ENCODE results near the gene DYNC1I1. TPM values are rescaled to one million over a fixed set of nuclear protein-coding genes. Genes with fewer than 3 reads are reported as not detected.

DYNC1I1 gene
- polyA plus RNA-seq, 1 of the 3 experiments (the other 2 are of a cell fraction), result 0.05 TPM

DNA sequence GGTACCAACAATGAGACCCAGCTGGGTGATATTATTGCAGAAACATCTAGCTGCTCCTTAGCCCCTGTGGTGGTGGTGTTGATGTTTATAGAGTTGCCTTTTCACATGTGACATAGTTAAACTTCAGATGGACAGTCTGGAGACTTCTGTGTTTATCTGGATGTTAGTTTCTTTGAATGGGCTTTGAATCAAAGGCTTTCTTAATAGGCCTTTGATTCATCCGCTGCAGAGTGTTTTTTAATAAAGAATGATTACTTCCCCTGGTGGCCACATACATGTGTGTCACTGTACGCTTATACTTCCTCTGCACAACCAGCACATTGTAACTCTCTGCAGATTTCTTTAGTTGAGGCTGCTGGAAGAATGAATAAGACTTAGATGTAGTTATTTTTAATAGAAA is 221.0 kb downstream of the DYNC1I1 start:
- Histone ChIP-seq H3K4me1 (ENCODE audit: control insufficient read depth in 1 of 2, insufficient read depth in 2 of 2, low read depth in 1 of 2, low read length in 1 of 2) (no peaks in the 10 kb centered on the region), H3K27me3 (ENCODE audit: insufficient read depth) (no peaks in the 10 kb centered on the region), H3K9me3 (no peaks in the 10 kb centered on the region), H2AFZ (ENCODE audit: low read depth) (no peak overlapping the region), H3F3A (replicated peaks; ENCODE audit: insufficient read depth) (no peaks in the 10 kb centered on the region), H3K4me2 (no peak overlapping the region), H3K9ac (no peak overlapping the region), H3K27ac (ENCODE audit: low read depth in 2 of 2, low read length in 1 of 2) (no peak overlapping the region), H3K4me3 (ENCODE audit: low read depth in 2 of 2, low read length in 1 of 2) (no peak overlapping the region), H3K9me2 (no peaks in the 10 kb centered on the region), H3K79me2 (ENCODE audit: insufficient read depth) (no peaks in the 10 kb centered on the region), H3K36me3 (replicated peaks in 1 of 2; ENCODE audit: control insufficient read depth in 1 of 2, insufficient read depth in 2 of 2, low read length in 1 of 2) (no peaks in the 10 kb centered on the region), H4K20me1 (ENCODE audit: insufficient read depth) (no peaks in the 10 kb centered on the region)
- WGBS (ENCODE audit: low lambda C conversion rate), result 56% methylated on average over 2 of the region's 2 CpGs
- DNase-seq, result no peak
- ChIA-PET POLR2A (no interaction called here), CTCF (interaction anchor here (0.6 to 1.5 kb wide), 2 partner anchors 10 to 333 kb away, joined by 3 read pairs; no protein-coding TSS in a partner anchor)
- TF ChIP-seq, protein P1, sequence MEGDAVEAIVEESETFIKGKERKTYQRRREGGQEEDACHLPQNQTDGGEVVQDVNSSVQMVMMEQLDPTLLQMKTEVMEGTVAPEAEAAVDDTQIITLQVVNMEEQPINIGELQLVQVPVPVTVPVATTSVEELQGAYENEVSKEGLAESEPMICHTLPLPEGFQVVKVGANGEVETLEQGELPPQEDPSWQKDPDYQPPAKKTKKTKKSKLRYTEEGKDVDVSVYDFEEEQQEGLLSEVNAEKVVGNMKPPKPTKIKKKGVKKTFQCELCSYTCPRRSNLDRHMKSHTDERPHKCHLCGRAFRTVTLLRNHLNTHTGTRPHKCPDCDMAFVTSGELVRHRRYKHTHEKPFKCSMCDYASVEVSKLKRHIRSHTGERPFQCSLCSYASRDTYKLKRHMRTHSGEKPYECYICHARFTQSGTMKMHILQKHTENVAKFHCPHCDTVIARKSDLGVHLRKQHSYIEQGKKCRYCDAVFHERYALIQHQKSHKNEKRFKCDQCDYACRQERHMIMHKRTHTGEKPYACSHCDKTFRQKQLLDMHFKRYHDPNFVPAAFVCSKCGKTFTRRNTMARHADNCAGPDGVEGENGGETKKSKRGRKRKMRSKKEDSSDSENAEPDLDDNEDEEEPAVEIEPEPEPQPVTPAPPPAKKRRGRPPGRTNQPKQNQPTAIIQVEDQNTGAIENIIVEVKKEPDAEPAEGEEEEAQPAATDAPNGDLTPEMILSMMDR (IDR thresholded peaks at IDR 0.05), result peak; percentile 29; the same call in 1 of the 2 replicates
- no peak for TF ChIP-seq POLR2AphosphoS5 (IDR thresholded peaks at IDR 0.05; ENCODE audit: low read depth, low read length)

DNA sequence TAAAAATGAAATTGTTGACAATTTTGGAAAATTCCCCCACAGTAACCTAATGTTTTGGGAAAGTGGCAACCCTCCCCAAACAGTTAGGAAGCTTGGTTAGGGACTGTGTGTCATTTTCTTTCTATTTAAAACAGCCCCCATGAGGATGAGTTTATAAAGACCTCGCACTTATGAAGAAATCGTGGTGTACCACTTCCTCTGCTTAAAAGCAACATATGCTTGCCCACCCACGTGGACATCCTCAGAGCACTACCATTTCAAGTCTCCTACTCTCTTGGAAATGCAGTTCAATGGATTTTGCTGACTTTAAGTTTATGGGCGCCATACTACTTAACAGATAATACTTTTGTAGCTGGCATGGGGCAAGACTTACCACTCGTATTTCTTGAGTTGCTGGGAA is 223.8 kb downstream of the DYNC1I1 start:
- H3K27me3 ChIP-seq (ENCODE audit: insufficient read depth), result no peaks in the 10 kb centered on the region
- 44% methylated on average over 5 of the region's 5 CpGs for WGBS (ENCODE audit: low lambda C conversion rate)
- H3K4me1 ChIP-seq (ENCODE audit: control insufficient read depth in 1 of 2, insufficient read depth in 2 of 2, low read depth in 1 of 2, low read length in 1 of 2), result no peaks in the 10 kb centered on the region
- H3K27ac ChIP-seq (ENCODE audit: low read depth in 2 of 2, low read length in 1 of 2), result no peak overlapping the region
- ChIA-PET CTCF (interaction anchor here (1.4 to 2.0 kb wide), 3 partner anchors 9 to 80 kb away, joined by 3 to 8 read pairs (median 6); no protein-coding TSS in a partner anchor), POLR2A (no interaction called here)
- DNase-seq, result no peak
- H3K9ac ChIP-seq, result no peak overlapping the region
- no peaks in the 10 kb centered on the region for H3K9me3 ChIP-seq
- no peak overlapping the region for H3K4me3 ChIP-seq (ENCODE audit: low read depth in 2 of 2, low read length in 1 of 2)
- TF ChIP-seq NRF1 (IDR thresholded peaks at IDR 0.05; ENCODE audit: low read depth, low read length) (no peak), RAD21 (IDR thresholded peaks at IDR 0.05; ENCODE audit: low read length) (no peak), TEAD4 (IDR thresholded peaks at IDR 0.05; ENCODE audit: borderline replicate concordance, insufficient read depth) (no peak), EZH2phosphoT487 (IDR thresholded peaks at IDR 0.05; ENCODE audit: borderline replicate concordance, low read depth) (no peak), GATA2 (CRISPR knock-in tag; IDR thresholded peaks at IDR 0.05) (no peak)
- TF ChIP-seq, protein P2, sequence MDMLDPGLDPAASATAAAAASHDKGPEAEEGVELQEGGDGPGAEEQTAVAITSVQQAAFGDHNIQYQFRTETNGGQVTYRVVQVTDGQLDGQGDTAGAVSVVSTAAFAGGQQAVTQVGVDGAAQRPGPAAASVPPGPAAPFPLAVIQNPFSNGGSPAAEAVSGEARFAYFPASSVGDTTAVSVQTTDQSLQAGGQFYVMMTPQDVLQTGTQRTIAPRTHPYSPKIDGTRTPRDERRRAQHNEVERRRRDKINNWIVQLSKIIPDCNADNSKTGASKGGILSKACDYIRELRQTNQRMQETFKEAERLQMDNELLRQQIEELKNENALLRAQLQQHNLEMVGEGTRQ (IDR thresholded peaks at IDR 0.05; ENCODE audit: borderline replicate concordance, low read depth, low read length), result no peak
- no peaks in the 10 kb centered on the region for H3K9me2 ChIP-seq
- H3F3A ChIP-seq (replicated peaks; ENCODE audit: insufficient read depth), result no peaks in the 10 kb centered on the region
- no peaks in the 10 kb centered on the region for H4K20me1 ChIP-seq (ENCODE audit: insufficient read depth)
- H2AFZ ChIP-seq (ENCODE audit: low read depth), result no peak overlapping the region
- H3K79me2 ChIP-seq (ENCODE audit: insufficient read depth), result no peaks in the 10 kb centered on the region
- H3K36me3 ChIP-seq (replicated peaks in 1 of 2; ENCODE audit: control insufficient read depth in 1 of 2, insufficient read depth in 2 of 2, low read length in 1 of 2), result no peaks in the 10 kb centered on the region
- no peak overlapping the region for H3K4me2 ChIP-seq

DNA sequence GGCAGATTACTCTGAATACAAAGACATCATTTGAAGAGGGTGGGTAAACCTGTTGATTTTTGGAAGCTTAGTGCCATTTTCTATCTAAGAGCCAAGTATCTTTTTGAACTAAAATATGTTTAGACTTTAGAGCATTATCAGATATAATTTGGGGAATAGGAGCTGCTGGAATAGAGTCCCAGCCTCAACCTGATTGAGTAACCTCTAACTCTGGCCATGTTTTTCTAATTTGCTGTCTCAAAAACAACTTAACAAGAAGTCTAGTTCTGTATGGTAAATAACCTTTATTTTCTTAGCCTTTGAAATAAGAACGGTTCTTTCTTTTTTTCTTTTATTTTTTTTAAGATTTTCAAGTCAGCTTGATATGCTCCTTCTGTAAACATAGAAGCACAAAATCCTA is 224.5 kb downstream of the DYNC1I1 start:
- DNase-seq, result no peak
- ChIA-PET POLR2A (no interaction called here), CTCF (interaction anchor here (1.4 to 1.9 kb wide), 2 partner anchors 15 to 81 kb away, joined by 3 to 6 read pairs; no protein-coding TSS in a partner anchor)
- Histone ChIP-seq H3F3A (replicated peaks; ENCODE audit: insufficient read depth) (no peaks in the 10 kb centered on the region), H3K79me2 (ENCODE audit: insufficient read depth) (no peaks in the 10 kb centered on the region), H3K9me2 (no peaks in the 10 kb centered on the region), H3K27ac (ENCODE audit: low read depth in 2 of 2, low read length in 1 of 2) (no peak overlapping the region), H3K4me2 (no peak overlapping the region), H4K20me1 (ENCODE audit: insufficient read depth) (no peaks in the 10 kb centered on the region), H3K4me1 (ENCODE audit: control insufficient read depth in 1 of 2, insufficient read depth in 2 of 2, low read depth in 1 of 2, low read length in 1 of 2) (no peaks in the 10 kb centered on the region), H3K36me3 (replicated peaks in 1 of 2; ENCODE audit: control insufficient read depth in 1 of 2, insufficient read depth in 2 of 2, low read length in 1 of 2) (no peaks in the 10 kb centered on the region), H3K27me3 (ENCODE audit: insufficient read depth) (no peaks in the 10 kb centered on the region), H3K9ac (no peak overlapping the region), H3K9me3 (no peaks in the 10 kb centered on the region), H2AFZ (ENCODE audit: low read depth) (no peak overlapping the region), H3K4me3 (ENCODE audit: low read depth in 2 of 2, low read length in 1 of 2) (no peak overlapping the region)
- 18% methylated on average over 1 of the region's 1 CpG for WGBS (ENCODE audit: low lambda C conversion rate)
- TF ChIP-seq ELF1 (IDR thresholded peaks at IDR 0.05) (no peak), GABPA (IDR thresholded peaks at IDR 0.05; ENCODE audit: low read depth) (no peak), TEAD4 (IDR thresholded peaks at IDR 0.05; ENCODE audit: borderline replicate concordance, insufficient read depth) (no peak), CHD2 (IDR thresholded peaks at IDR 0.05; ENCODE audit: low read length, partially characterized antibody) (no peak), POLR2AphosphoS5 (IDR thresholded peaks at IDR 0.05; ENCODE audit: low read depth, low read length) (no peak), FOXM1 (IDR thresholded peaks at IDR 0.05; ENCODE audit: low read depth) (no peak), RXRA (IDR thresholded peaks at IDR 0.05; ENCODE audit: borderline replicate concordance, low read depth) (no peak)
- TF ChIP-seq, protein P3, sequence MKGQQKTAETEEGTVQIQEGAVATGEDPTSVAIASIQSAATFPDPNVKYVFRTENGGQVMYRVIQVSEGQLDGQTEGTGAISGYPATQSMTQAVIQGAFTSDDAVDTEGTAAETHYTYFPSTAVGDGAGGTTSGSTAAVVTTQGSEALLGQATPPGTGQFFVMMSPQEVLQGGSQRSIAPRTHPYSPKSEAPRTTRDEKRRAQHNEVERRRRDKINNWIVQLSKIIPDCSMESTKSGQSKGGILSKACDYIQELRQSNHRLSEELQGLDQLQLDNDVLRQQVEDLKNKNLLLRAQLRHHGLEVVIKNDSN (IDR thresholded peaks at IDR 0.05; ENCODE audit: borderline replicate concordance, low read depth), result no peak
- TF ChIP-seq, protein P4, sequence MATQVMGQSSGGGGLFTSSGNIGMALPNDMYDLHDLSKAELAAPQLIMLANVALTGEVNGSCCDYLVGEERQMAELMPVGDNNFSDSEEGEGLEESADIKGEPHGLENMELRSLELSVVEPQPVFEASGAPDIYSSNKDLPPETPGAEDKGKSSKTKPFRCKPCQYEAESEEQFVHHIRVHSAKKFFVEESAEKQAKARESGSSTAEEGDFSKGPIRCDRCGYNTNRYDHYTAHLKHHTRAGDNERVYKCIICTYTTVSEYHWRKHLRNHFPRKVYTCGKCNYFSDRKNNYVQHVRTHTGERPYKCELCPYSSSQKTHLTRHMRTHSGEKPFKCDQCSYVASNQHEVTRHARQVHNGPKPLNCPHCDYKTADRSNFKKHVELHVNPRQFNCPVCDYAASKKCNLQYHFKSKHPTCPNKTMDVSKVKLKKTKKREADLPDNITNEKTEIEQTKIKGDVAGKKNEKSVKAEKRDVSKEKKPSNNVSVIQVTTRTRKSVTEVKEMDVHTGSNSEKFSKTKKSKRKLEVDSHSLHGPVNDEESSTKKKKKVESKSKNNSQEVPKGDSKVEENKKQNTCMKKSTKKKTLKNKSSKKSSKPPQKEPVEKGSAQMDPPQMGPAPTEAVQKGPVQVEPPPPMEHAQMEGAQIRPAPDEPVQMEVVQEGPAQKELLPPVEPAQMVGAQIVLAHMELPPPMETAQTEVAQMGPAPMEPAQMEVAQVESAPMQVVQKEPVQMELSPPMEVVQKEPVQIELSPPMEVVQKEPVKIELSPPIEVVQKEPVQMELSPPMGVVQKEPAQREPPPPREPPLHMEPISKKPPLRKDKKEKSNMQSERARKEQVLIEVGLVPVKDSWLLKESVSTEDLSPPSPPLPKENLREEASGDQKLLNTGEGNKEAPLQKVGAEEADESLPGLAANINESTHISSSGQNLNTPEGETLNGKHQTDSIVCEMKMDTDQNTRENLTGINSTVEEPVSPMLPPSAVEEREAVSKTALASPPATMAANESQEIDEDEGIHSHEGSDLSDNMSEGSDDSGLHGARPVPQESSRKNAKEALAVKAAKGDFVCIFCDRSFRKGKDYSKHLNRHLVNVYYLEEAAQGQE (IDR thresholded peaks at IDR 0.05; ENCODE audit: low read depth, low read length), result no peak
